ENCODE results near the gene SPACDR.
"Not testable (repeated sequence)": the region's sequence is repeated elsewhere in the genome, so short reads cannot be mapped to it uniquely, and the experiment has no call there.

Gene SPACDR

GRCh38 chr7:100465299-100465698 lies 1.2 kb upstream of the SPACDR start:
- Histone ChIP-seq H3K4me3 (replicated peaks; ENCODE audit: low read depth, low read length) (no peak overlapping the region), H3K27me3 (replicated peaks; ENCODE audit: control insufficient read depth, insufficient read depth, low read length) (no peaks in the 10 kb centered on the region), H3K36me3 (ENCODE audit: control insufficient read depth, insufficient read depth, low read length) (peaks cover 22% of the 10 kb centered on the region)
- TF ChIP-seq, protein P1, sequence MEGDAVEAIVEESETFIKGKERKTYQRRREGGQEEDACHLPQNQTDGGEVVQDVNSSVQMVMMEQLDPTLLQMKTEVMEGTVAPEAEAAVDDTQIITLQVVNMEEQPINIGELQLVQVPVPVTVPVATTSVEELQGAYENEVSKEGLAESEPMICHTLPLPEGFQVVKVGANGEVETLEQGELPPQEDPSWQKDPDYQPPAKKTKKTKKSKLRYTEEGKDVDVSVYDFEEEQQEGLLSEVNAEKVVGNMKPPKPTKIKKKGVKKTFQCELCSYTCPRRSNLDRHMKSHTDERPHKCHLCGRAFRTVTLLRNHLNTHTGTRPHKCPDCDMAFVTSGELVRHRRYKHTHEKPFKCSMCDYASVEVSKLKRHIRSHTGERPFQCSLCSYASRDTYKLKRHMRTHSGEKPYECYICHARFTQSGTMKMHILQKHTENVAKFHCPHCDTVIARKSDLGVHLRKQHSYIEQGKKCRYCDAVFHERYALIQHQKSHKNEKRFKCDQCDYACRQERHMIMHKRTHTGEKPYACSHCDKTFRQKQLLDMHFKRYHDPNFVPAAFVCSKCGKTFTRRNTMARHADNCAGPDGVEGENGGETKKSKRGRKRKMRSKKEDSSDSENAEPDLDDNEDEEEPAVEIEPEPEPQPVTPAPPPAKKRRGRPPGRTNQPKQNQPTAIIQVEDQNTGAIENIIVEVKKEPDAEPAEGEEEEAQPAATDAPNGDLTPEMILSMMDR (IDR thresholded peaks at IDR 0.05; ENCODE audit: insufficient read depth, low read length, poor library complexity, severe bottlenecking): no peak
- no peak for DNase-seq (ENCODE audit: extremely low read depth, insufficient read length)

DNA sequence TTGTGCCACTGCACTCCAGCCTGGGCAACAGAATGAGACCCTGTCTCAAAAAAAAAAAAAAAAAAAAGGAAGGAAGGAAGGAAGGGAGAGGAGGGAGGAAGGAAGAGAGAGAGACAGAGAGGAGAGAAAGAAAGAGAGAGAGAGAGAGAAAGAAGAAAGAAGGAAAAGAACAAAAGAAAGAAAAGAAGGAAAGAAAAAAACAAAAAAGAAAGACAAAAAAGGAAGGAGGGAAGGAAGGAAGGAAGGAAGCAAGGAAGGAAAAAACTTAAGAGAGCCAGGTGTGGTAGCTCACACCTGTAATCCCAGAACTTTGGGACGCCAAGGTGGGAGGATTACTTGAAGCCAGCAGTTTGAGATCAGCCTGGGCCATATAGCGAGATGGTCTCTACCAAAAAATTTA lies 731 bp upstream of the SPACDR start:
- no peak for DNase-seq (ENCODE audit: extremely low read depth, insufficient read length)
- Histone ChIP-seq H3K36me3 (ENCODE audit: control insufficient read depth, insufficient read depth, low read length) (peaks cover 20% of the 10 kb centered on the region), H3K27me3 (replicated peaks; ENCODE audit: control insufficient read depth, insufficient read depth, low read length) (no peaks in the 10 kb centered on the region), H3K4me3 (replicated peaks; ENCODE audit: low read depth, low read length) (no peak overlapping the region)
- TF ChIP-seq, protein P1 (IDR thresholded peaks at IDR 0.05; ENCODE audit: insufficient read depth, low read length, poor library complexity, severe bottlenecking): no peak

GRCh38 chr7:100457033-100457432 lies 7.0 kb downstream of the SPACDR start:
- no peaks in the 10 kb centered on the region for H3K27me3 ChIP-seq (replicated peaks; ENCODE audit: control insufficient read depth, insufficient read depth, low read length)
- DNase-seq (ENCODE audit: extremely low read depth, insufficient read length): no peak
- TF ChIP-seq, protein P1 (IDR thresholded peaks at IDR 0.05; ENCODE audit: insufficient read depth, low read length, poor library complexity, severe bottlenecking): no peak
- H3K36me3 ChIP-seq (ENCODE audit: control insufficient read depth, insufficient read depth, low read length): peaks cover 2% of the 10 kb centered on the region
- H3K4me3 ChIP-seq (replicated peaks; ENCODE audit: low read depth, low read length): no peak overlapping the region

GRCh38 chr7:100456562-100456961 lies 7.5 kb downstream of the SPACDR start:
- no peak for DNase-seq (ENCODE audit: extremely low read depth, insufficient read length)
- Histone ChIP-seq H3K27me3 (replicated peaks; ENCODE audit: control insufficient read depth, insufficient read depth, low read length) (no peaks in the 10 kb centered on the region), H3K36me3 (ENCODE audit: control insufficient read depth, insufficient read depth, low read length) (peaks cover 2% of the 10 kb centered on the region), H3K4me3 (replicated peaks; ENCODE audit: low read depth, low read length) (no peak overlapping the region)
- TF ChIP-seq, protein P1 (IDR thresholded peaks at IDR 0.05; ENCODE audit: insufficient read depth, low read length, poor library complexity, severe bottlenecking): no peak

- no peak for DNase-seq (ENCODE audit: extremely low read depth, insufficient read length)
- H3K27me3 ChIP-seq (replicated peaks; ENCODE audit: control insufficient read depth, insufficient read depth, low read length): no peaks in the 10 kb centered on the region
- TF ChIP-seq, protein P1 (IDR thresholded peaks at IDR 0.05; ENCODE audit: insufficient read depth, low read length, poor library complexity, severe bottlenecking): no peak
- H3K36me3 ChIP-seq (ENCODE audit: control insufficient read depth, insufficient read depth, low read length): peaks cover 2% of the 10 kb centered on the region
- no peak overlapping the region for H3K4me3 ChIP-seq (replicated peaks; ENCODE audit: low read depth, low read length)
Measured at GRCh38 chr7:100455206-100455605, 8.9 kb downstream of the SPACDR start.

DNA sequence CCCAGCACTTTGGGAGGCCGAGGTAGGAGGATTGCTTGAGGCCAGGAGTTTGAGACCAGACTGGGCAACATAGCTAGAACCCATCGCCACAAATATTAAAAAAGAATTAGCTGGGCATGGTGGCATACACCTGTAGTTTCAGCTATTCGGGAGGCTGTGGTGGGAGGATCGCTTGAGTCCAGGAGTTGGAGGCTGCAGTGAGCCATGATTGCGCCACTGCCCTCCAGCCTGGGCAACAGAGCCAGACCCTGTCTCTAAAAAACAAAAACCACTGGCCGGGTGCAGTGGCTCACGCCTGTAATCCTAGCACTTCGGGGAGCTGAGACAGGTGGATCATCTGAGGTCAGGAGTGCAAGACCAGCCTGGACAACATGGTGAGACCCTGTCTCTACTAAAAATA lies 10.2 kb downstream of the SPACDR start:
- H3K27me3 ChIP-seq (replicated peaks; ENCODE audit: control insufficient read depth, insufficient read depth, low read length); H3K36me3 ChIP-seq (ENCODE audit: control insufficient read depth, insufficient read depth, low read length); DNase-seq (ENCODE audit: extremely low read depth, insufficient read length); H3K4me3 ChIP-seq (replicated peaks; ENCODE audit: low read depth, low read length): not testable (repeated sequence)

All from GM06990 (cell line).